ENCODE measurements around the gene CD40.
A peak's percentile ranks its signal among the peaks of the same experiment; 100 is the strongest.

CD40 gene

GRCh38 chr20:46151936-46152335 lies 33.8 kb downstream of the CD40 start:
- peak in 1 of 2 donors; percentile 8 for DNase-seq

DNA sequence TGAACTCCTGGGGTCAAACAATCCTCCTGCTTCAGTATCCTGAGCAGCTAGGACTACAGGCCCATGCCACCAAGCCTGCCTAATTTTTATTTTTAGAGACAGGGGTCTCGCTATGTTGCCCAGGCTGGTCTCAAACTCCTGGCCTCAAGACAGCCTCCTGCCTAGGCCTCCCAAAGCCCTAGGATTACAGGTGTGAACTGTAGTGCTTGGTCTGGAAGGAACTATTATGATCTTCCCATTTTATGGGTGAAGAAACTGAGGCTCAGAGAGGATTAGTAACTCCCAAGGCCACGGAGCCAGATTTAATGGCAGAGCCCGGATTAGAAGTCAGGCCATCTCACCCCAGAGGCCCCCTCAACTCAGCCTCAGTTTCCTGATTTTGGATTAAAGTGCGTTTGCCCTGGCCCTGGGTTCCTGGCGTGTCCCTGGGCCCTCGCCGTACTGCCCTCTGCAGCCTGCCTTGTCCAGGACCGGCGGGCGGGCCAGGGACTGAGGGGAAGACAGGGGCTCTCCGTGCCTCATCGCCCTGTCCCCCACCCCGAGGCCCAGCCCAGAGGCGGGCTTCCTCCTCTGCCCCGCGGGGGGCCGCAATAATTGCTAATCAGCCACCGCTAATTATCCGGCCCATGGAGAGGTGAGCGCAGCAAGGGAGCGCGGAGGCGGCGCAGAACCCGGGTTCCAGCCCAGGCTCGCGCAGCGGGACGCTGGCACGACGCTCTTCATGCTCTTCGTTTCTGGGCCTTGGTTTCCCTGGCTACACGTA lies 34.9 kb downstream of the CD40 start:
- no peak for DNase-seq

DNA sequence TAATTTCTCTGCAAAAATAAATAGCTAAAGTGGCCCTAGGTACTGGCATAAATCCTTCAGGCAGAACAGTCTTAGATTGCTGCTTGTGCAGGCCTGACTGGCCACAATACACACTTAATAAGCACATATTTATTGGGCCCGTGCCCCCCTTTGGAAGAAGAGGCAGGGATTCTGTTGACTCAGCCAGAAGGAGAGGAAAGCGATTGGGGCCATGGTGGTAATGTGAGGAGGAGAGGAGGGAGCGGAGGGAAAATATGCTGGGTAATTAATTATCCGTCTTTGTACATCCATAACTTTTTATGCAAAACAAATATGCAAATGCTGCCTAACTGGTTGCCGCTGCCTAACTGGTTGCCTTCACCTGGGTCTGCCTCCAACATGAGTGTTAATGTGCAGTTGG lies 36.2 kb downstream of the CD40 start:
- no peak for DNase-seq

- no peak for DNase-seq
These were observed 36.7 kb downstream of the CD40 start for GRCh38 chr20:46154796-46155195.

- DNase-seq, result no peak
These were observed 38.0 kb downstream of the CD40 start for GRCh38 chr20:46156065-46156464.

DNA sequence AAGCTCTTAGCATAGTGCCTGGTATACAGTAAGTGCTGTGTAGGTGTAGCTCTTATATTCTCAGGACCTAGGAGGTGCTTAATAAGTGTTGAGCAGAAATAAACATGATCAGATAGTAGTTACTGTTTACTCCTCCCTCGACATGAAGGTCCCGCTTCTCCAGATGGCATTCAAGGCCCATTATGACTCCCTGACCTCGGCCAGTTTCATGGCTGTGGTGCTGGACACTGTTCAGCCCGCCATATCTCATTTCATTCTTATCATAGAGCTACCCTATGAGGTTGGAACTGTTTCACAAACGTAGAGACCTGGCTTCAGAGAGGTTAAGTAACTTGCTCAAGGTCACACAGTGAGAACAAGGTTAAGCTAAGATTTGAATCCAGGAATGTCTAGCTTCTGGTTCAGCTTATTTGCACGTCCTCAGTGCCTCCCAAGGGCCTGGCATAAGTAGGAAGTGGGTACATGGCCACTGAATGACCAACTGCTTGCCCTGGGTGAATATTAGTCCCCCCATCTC lies 39.0 kb downstream of the CD40 start:
- DNase-seq, result no peak

DNA sequence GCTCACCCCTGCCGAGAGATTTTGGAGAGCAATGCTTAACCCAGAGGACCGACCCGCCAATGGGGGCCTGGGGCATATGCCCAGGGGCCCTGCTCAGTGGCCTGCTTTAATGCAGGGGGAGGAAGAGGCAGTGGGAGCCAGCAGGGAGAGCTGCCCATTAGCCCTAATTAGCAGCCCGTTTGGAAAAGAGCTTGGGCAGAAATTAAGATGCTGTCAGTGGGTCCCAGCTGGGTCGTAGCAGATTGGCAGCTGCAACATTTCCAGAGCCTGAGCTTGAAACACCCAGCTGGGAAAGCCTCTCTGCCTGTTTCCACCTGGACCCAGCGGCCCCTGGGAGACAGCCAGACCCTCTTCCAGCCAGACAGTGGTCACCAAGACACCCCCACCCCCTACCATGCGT lies 39.5 kb downstream of the CD40 start:
- no peak for DNase-seq

GRCh38 chr20:46158476-46158987 lies 40.4 kb downstream of the CD40 start:
- no peak for DNase-seq

DNA sequence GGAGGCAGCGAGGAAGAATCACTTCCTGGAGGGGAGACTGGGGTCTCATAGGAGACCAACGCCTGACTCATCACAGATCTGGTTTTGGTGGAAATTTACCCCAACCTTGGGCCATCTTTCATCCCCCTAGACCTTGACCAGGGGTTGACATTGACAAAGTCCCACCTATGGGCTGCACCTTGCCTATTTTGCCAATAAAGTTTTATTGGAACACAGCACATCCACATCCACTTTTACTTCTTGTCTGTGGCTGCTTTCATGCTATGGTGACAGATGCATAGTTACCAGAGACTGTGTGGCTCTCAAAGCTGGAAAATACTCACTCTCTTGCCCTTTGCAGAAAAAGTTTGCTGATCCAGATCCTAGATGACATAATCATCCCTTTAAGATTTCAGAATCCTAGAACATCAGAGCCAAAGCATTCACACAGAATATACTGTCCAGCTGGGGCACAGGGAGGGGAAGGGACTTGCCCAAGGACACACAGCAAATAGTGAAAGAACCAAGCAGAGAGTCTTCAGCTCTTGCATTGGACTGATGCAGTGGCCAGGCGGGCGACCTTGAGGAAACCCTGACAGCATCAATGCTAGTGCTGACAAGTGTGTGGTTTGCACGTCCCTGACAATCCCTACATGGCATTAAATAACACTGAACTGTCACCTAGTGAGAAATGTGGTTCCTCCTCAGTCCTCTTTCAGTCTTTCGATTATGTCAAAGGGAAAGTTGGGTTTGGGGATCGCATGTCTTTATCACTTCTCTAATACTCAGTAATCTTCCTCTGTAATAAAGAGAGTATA lies 41.2 kb downstream of the CD40 start:
- DNase-seq, result no peak

- DNase-seq, result no peak
These were observed 42.5 kb downstream of the CD40 start for GRCh38 chr20:46160661-46161060.

GRCh38 chr20:46161921-46162320 lies 43.8 kb downstream of the CD40 start:
- DNase-seq, result no peak

- DNase-seq, result no peak
These were observed 46.1 kb downstream of the CD40 start for GRCh38 chr20:46164254-46164653.

DNA sequence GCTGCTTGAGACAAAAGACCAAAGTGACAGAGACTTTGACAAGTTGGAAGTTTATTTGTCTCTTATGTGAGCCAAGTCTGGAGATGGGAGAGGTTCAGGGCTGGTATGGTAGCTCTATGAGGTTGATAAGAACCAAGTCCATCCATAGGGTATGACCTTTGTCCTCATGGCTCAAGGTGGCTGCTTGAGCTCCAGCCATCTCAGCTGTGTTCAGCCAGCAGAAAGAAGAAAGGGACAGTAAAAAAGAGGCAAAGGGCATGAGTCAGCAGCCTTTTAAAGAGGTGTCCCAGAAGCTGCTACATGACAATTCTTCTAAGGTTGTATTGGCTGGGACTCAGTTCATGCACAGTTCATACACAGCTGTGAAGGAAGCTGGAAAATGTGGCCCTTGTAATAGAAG lies 49.0 kb downstream of the CD40 start:
- no peak for DNase-seq

- no peak for DNase-seq
These were observed 50.3 kb downstream of the CD40 start for GRCh38 chr20:46168438-46168837.

DNA sequence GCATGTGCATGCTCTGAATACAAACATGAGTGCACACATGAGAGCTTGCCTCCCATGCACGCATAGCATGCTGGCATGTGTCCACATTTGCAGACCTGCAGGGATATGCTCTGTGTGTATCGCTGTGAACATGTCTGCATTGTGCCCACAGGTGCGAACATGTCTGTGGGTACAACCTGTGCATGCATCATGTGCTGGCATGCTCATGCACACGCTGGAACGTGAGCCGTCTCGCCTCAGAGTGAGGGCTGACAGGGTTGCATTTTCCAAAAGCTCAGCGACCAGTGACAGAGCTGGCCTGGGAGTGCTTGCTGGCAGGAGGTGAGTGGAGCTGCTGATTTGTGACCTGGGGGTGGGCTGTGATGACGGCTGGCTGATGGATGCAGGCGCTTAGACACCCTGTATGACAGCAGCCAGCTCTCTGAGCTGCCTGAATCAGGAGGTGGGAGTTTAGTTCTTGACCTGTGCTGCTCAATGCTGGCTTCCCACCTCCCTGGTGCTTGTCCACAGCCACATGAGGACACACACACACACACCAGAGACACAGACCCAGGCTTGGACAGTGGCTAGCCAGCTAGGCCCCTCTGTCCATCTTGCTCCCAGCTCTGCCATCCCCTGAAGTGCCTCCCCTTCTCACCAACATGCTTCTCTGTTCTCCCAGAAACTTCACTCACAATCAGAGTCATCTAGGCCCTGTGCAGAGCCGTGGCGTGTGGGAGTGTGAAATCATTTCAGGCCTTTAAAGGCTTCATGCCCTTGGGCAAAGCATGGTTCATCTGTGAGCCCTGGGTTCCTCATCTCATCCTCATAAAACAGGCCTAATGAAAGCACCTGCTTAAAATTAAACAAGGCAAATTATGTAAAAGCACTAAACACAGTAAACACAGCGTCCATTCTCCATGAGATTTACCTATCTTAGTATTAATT lies 51.4 kb downstream of the CD40 start:
- DNase-seq, result no peak

- no peak for DNase-seq
These were observed 53.4 kb downstream of the CD40 start for GRCh38 chr20:46171476-46171875.

DNA sequence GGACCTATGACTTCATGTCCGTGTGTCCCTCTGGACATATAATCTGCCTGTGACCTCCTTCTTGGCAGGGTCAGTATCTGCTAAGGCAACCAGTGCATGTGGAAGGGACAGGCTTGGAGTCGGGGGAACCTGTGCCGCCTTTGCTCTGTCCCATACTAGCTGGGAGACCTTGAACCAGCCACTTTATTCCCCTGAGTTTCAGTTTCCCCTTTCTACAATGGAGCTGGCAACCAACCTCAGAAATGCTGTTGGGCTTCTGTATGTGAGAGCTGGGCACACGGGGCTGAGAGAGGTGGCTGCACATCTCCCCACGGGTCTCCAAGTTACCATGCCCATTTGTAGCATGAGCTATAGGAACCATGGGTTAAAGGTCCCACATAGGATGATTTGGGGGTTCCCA lies 53.8 kb downstream of the CD40 start:
- DNase-seq, result no peak

GRCh38 chr20:46172455-46172854 lies 54.3 kb downstream of the CD40 start:
- DNase-seq, result no peak

- DNase-seq, result no peak
These were observed 54.9 kb downstream of the CD40 start for GRCh38 chr20:46172961-46173536.

DNA sequence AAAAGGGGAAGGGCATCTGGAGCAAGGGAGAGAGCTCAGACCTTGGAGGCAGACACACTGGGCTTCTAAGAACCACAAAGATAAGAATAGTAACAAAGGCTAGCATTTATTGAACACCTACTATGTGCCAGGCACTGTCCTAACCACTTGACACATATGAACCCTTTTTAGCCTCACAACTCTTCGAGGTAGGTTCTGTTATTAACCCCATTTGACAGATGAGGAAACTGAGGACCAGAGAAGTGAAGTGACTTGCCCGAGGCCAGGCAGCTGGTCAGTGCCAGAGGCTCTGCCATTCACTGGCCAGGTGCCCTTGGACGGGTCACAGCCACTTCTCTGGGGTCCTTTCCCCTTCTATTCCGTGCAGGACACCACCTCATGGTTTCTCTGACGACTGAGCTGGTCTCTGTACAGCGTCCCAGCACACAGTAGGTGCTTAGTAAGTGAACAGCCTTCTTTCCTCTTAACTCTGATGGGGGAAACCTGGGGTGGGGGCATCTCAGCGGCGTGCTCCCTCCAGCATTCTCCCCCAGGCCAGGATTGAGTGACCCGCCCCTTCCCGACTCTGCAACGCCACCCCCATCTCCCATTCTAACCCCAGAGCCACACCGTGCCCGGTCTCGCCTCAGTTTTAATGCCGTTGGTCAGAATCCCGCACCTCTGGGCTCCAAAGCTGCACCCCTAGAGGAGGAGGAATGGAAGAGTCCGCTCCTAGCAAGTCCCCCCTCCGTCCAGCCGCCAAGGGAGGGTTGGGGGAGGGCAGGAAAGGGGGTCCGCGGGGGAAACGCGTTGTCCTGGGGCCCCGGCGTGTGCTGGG lies 55.7 kb downstream of the CD40 start:
- no peak for DNase-seq

GRCh38 chr20:46174469-46175126 lies 56.5 kb downstream of the CD40 start:
- DNase-seq, result peak; percentile 64 to 70
